Memory B cell (primary cell): ENCODE measurements around the gene MED12L.

Experiments
- ATAC-seq: fragments of 150-1000 bp; cut with Tn5 transposase; 2 replicates; pipeline ENCODE4 v1.10.0; 2021; ENCODE audit warnings: low read depth, mild to moderate bottlenecking, moderate library complexity
- DNase-seq, 2 donors: peaks; one replicate each; pipeline ENCODE4 v3.0.0; 2022; ENCODE audit warnings: low spot score in 2 of 2
- H3K27ac Mint-ChIP-seq: one replicate; pipeline ENCODE4 v1.8.0; 2022; ENCODE audit warnings: mild to moderate bottlenecking, moderate library complexity, mixed read lengths
- H3K27me3 Mint-ChIP-seq: one replicate; pipeline ENCODE4 v1.8.0; 2022; ENCODE audit warnings: mixed read lengths
- H3K36me3 Mint-ChIP-seq: one replicate; pipeline ENCODE4 v1.8.0; 2022; ENCODE audit warnings: mild to moderate bottlenecking, mixed read lengths
- H3K4me1 Mint-ChIP-seq: one replicate; pipeline ENCODE4 v1.8.0; 2022; ENCODE audit warnings: mixed read lengths
- H3K4me3 Mint-ChIP-seq: one replicate; pipeline ENCODE4 v1.8.0; 2022; ENCODE audit warnings: mild to moderate bottlenecking, moderate library complexity, mixed read lengths
- H3K9me3 Mint-ChIP-seq: one replicate; pipeline ENCODE4 v1.8.0; 2022; ENCODE audit warnings: mixed read lengths

MED12L gene

DNA sequence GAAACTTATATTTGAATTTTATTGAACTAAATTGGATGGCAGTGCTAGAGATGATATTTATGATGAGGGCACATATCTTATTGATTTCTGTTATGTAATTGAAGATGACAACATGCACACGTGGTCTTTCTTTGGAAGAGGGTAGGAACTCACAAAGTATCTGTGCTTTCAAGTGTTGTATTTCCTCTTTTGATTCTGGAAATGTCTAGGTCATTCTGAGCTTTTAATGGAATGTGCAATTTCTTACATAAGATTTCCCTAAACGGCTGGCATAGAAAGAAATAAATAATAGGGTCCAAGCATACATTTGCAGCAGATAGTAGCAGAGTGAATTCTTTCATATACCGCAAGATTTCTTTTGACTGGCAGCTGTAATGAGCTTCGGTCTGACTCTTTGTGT is 127.7 kb downstream of the MED12L start:
- H3K36me3 Mint-ChIP-seq, result no peaks in the 10 kb centered on the region
- H3K27me3 Mint-ChIP-seq, result peaks cover 3% of the 10 kb centered on the region
- H3K4me1 Mint-ChIP-seq, result no peaks in the 10 kb centered on the region
- no peak overlapping the region for H3K27ac Mint-ChIP-seq
- ATAC-seq (no peak), DNase-seq (no peak)
- H3K9me3 Mint-ChIP-seq, result no peaks in the 10 kb centered on the region
- H3K4me3 Mint-ChIP-seq, result no peak overlapping the region

DNA sequence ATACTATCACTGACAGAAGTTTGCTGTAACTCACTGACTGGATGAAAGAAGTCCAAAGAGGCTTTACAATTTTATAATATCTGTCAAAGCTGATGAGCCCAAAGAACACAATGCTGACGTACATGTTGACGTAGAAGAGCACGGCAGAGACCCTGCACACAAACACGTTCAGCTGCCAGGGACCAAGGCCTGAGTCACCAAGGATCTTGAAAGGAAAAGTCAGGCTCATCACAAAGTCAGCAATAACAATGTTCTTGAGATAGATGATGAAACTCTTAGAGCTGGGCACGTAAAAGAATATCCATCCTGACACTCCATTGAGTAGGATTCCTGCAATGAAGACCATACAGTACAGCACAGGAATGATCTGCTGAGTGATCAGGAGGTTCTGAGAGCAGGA is 128.4 kb downstream of the MED12L start:
- H3K9me3 Mint-ChIP-seq, result no peaks in the 10 kb centered on the region
- no peaks in the 10 kb centered on the region for H3K4me1 Mint-ChIP-seq
- H3K4me3 Mint-ChIP-seq, result no peak overlapping the region
- H3K36me3 Mint-ChIP-seq, result no peaks in the 10 kb centered on the region
- no peak for ATAC-seq
- H3K27ac Mint-ChIP-seq, result no peak overlapping the region
- H3K27me3 Mint-ChIP-seq, result no peaks in the 10 kb centered on the region
- DNase-seq, result no peak

DNA sequence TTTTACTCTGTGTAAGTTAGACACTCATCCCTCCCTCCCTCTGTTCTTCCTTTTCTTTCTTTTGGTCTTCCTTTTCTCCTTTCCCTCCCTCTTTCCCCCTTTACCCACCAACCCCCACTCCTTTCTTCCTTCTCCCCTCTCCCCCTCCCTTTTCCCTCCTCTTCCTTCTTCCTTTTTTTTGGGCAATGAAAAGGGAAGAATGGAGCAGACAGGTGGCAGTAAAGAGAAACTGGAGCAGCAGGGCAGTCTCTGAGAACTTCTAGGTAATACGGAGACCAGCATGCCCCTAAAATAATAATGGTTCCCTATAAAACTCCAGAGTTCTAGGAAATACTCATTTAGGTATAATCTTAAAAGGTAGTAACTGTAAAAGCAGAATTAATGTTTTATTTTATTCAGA is 129.0 kb downstream of the MED12L start:
- H3K27ac Mint-ChIP-seq, result no peak overlapping the region
- no peaks in the 10 kb centered on the region for H3K27me3 Mint-ChIP-seq
- no peak overlapping the region for H3K4me3 Mint-ChIP-seq
- ATAC-seq (no peak), DNase-seq (no peak)
- H3K4me1 Mint-ChIP-seq, result no peaks in the 10 kb centered on the region
- no peaks in the 10 kb centered on the region for H3K9me3 Mint-ChIP-seq
- no peaks in the 10 kb centered on the region for H3K36me3 Mint-ChIP-seq

DNA sequence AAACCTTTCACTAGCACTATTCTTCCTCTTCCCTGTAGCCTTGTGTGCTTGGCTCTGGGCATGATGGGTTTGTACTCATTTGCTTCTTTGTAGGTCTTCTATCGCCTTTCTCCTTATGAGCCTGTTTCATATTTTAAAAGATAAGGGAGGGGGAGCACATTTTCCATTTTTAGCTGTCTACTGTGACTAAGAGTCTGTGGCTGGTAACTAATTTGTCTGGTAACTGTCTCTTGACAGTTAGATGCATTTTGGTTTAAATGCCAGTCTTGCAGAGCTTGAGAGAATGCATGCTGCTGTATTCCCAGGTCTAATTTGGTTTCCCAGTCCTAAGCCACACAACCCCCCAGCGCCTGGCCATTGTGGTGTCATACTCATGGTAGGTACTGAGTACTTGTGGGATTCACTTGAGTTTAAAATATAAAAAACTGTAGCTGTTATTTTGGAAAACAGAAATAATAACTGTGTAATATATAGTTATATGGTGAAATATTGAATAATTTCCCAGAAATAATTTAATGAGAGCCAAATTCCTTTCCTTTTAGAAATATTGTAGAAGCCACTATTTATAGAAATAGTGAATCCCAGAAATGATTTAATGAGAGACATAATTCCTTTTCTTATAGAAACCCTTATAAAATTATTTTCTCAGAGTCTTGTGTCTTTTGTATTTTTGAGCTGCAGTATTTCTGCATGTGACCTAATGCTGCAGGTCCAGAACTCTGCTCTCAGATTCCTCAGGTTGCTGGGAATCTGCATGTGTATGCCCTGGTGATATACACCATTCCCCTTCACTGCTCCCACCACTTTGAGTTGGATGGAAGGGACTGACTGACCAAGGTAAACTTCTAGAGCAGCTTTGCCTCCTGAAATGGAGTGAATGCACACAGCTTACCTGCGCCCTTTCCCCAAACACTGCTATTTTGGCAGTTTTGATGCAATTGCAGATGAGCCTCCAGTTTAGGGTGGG is 131.5 kb downstream of the MED12L start:
- H3K4me1 Mint-ChIP-seq, result no peaks in the 10 kb centered on the region
- no peak overlapping the region for H3K27ac Mint-ChIP-seq
- peaks cover 5% of the 10 kb centered on the region for H3K36me3 Mint-ChIP-seq
- H3K9me3 Mint-ChIP-seq, result no peaks in the 10 kb centered on the region
- DNase-seq (no peak), ATAC-seq (no peak)
- no peak overlapping the region for H3K4me3 Mint-ChIP-seq
- peaks cover 4% of the 10 kb centered on the region for H3K27me3 Mint-ChIP-seq

DNA sequence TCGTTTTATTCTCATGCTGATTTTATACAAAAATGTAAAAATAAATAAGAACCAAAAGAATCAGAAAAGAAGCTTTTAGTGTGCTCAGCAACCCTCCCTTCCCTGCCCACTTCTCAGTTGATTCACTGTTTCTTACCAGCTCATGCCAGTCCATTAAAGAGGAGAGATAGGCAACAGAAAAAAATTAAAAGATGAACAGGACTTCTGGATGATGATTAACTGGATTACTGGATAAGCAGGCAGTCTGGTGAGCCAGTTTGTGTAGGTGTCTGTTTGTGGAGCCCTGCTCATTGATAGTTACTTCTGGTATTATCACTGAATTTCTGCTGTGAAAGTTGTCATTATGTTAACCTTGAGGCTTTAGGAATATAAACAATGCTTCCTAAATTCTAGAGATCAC is 132.7 kb downstream of the MED12L start:
- H3K4me3 Mint-ChIP-seq, result no peak overlapping the region

DNA sequence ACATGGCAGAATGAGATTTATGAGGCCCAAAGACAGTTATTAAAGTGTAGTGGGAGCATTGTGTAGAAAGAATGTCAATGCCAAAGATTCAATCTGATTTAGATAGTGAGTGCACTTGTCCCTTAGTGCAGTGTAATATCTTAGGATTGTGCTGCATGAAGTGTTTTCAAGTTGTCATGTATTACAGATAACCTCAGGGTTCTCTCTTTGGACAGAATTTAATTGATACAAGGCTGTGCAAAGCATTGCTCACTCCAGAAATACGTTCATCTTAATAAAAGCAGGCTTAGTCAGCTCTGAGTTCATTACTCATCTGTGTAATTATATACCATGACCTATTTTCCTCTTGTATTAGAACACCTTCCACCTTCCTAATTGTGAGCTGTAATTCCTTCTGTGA is 133.6 kb downstream of the MED12L start:
- ATAC-seq (no peak), DNase-seq (no peak)
- Mint-ChIP-seq H3K27me3 (peaks cover 4% of the 10 kb centered on the region), H3K4me1 (no peaks in the 10 kb centered on the region), H3K4me3 (no peak overlapping the region), H3K9me3 (peaks cover 2% of the 10 kb centered on the region), H3K27ac (no peak overlapping the region), H3K36me3 (peaks cover 5% of the 10 kb centered on the region)

More for the DNA sequence above, 132.7 kb downstream of the MED12L start:
- no peaks in the 10 kb centered on the region for H3K9me3 Mint-ChIP-seq
- no peak for DNase-seq
- peaks cover 4% of the 10 kb centered on the region for H3K27me3 Mint-ChIP-seq
- no peak overlapping the region for H3K27ac Mint-ChIP-seq
- peaks cover 5% of the 10 kb centered on the region for H3K36me3 Mint-ChIP-seq
- no peaks in the 10 kb centered on the region for H3K4me1 Mint-ChIP-seq
- ATAC-seq, result no peak

DNA sequence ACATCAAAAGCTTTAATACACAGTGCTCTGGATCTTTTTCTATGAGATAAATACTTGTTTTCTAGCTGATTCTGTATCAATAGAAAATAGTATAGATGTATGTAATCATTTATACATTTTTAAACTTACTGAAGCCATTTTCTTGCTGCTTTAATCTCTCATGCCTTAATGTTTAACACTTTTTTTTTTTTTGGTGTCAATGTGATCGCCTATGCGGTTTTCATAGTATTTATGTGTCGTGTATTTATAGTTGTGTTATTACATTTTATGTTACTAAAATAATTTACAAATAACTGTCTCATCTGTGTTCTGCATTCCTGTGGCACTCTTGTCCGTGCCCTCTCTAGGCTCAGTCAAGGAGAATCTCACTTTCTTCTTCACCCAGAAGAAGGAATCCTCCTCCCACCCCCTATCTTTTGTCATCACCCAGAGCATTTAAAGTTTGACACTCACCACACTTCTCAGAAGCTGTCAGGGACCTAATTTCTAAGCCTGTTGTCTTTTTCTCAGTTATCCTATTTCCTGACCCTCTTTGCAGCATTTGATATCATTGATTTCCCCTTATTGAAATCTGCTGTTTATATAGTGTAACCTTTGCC is 138.9 kb downstream of the MED12L start:
- H3K4me3 Mint-ChIP-seq, result no peak overlapping the region

DNA sequence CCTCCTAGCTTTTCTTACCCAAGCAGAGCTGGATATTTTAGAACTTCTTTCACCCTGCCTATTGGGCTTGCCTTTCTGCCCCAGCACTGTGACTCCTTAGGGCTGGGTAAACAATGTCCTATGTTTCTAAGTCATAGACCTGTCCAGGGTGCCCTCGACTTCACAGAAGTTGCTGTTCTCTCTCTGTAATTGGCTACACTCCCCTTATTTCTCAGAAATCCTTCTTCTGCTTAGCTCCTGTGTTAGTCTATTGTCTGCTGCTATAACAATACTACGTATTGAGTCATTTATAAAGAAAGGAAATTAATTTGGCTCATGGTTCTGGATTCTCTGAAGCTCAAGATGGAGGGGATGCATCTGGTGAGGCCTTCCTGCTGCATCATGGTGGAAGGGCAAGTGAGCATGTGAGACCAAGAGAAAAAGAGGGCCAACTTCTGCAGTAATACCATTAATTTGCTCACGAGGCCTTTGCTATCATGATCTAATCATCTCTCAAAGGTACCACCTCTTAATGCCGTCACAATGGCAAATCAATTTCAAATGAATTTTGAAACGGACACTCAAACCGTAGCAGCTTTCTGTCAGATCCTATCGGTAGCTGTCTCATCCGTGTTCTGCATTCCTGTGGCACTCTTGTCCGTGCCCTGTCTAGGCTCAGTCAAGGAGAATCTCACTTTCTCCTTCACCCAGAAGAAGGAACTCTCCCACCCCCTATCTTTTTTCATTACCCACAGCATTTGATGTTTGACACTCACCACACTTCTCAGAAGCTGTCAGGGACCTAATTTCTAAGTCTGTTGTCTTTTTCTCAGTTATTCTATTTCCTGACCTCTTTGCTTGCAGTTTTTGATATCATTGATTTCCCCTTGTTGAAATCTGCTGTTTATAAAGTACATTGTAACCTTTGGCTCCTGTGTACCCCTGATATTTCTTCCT is 139.8 kb downstream of the MED12L start:
- peaks cover 18% of the 10 kb centered on the region for H3K4me1 Mint-ChIP-seq
- H3K9me3 Mint-ChIP-seq, result peaks cover 2% of the 10 kb centered on the region
- ATAC-seq, result no peak
- peaks cover 4% of the 10 kb centered on the region for H3K27me3 Mint-ChIP-seq
- DNase-seq, result no peak
- H3K4me3 Mint-ChIP-seq, result no peak overlapping the region
- peaks cover 5% of the 10 kb centered on the region for H3K36me3 Mint-ChIP-seq
- peak overlapping the region; percentile 35 for H3K27ac Mint-ChIP-seq

More for the DNA sequence above, 138.9 kb downstream of the MED12L start:
- H3K36me3 Mint-ChIP-seq, result peaks cover 5% of the 10 kb centered on the region
- no peak overlapping the region for H3K27ac Mint-ChIP-seq
- H3K27me3 Mint-ChIP-seq, result peaks cover 4% of the 10 kb centered on the region
- DNase-seq (no peak), ATAC-seq (no peak)
- H3K9me3 Mint-ChIP-seq, result peaks cover 2% of the 10 kb centered on the region
- H3K4me1 Mint-ChIP-seq, result peaks cover 15% of the 10 kb centered on the region

DNA sequence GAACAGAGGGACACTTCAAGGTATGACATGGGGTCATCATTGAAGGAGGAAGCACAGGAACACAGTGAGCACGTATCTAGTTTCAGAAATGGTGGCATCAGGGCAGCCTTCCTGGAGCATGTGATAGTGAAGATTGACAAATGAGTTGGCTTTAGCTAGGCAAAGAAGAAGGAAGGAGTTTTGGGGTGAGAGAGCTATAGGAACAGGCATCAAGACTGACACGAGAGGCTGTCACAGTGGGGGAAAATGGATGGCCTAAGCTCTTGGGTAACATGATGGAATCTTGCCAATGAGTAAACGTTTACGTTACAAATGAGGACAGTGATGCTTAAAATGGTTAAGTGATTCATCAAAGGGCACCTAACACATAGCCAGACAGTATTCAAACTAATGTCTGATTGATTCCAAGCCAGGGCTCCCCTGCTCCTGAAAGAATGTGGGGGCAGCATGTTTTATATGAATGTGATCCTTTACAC is 140.7 kb downstream of the MED12L start:
- H3K36me3 Mint-ChIP-seq, result no peaks in the 10 kb centered on the region
- peaks cover 25% of the 10 kb centered on the region for H3K4me1 Mint-ChIP-seq
- H3K27me3 Mint-ChIP-seq, result no peaks in the 10 kb centered on the region
- no peak for DNase-seq
- H3K4me3 Mint-ChIP-seq, result no peak overlapping the region
- no peak for ATAC-seq
- peak overlapping the region; percentile 35 for H3K27ac Mint-ChIP-seq
- H3K9me3 Mint-ChIP-seq, result peaks cover 2% of the 10 kb centered on the region

DNA sequence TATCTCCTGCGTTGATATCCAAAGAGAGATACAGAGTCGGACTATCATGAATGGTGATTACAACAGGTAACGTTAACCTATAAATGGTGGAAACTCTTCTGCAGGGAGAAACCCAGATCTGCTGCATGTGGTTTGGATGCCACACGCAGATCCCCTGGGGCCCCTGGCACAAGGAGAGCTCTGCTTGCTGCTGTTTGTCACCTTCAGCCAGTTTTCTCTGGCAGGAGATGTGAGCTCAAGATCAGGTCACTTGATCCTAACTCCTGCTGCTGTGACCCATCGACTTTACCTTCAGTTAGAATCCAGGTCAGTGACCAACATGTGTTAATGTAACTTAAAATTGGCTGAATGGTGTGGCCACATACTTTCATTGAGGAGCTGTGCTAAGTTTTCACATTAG is 141.4 kb downstream of the MED12L start:
- Mint-ChIP-seq H3K9me3 (peaks cover 2% of the 10 kb centered on the region), H3K4me3 (no peak overlapping the region), H3K36me3 (no peaks in the 10 kb centered on the region), H3K27me3 (no peaks in the 10 kb centered on the region), H3K27ac (no peak overlapping the region), H3K4me1 (peaks cover 29% of the 10 kb centered on the region)
- ATAC-seq, result no peak
- no peak for DNase-seq

DNA sequence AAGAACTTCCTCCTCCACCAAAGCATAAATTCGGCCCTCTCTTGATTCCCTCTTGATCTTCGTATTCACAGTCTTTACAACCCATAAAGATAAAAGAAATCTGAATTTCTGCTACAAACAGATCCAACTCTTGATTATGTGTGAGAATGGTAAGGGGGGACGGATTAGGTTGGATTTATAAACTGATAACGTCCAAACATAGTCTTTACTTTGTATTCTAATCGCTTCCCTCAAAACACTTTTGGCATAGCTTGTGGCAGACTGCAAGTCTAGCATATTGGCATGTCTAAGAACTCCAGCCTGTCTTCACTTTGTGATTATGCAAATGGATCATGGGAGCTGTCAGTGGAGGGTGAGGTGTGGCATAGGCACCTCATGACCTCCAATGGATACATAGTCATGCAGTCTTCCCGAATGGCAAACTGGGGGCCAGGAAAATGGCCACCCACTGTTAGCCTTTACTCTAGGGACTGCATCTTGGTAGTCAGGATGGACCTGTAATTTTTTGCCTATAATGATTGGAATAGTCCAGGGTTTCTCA is 141.9 kb downstream of the MED12L start:
- DNase-seq, result peak in 1 of 2 donors; percentile 21
- ATAC-seq, result peak; percentile 2
- H3K27ac Mint-ChIP-seq, result peak overlapping the region; percentile 87
- no peaks in the 10 kb centered on the region for H3K27me3 Mint-ChIP-seq
- no peak overlapping the region for H3K4me3 Mint-ChIP-seq
- H3K4me1 Mint-ChIP-seq, result peaks cover 31% of the 10 kb centered on the region
- no peaks in the 10 kb centered on the region for H3K36me3 Mint-ChIP-seq
- peaks cover 2% of the 10 kb centered on the region for H3K9me3 Mint-ChIP-seq

DNA sequence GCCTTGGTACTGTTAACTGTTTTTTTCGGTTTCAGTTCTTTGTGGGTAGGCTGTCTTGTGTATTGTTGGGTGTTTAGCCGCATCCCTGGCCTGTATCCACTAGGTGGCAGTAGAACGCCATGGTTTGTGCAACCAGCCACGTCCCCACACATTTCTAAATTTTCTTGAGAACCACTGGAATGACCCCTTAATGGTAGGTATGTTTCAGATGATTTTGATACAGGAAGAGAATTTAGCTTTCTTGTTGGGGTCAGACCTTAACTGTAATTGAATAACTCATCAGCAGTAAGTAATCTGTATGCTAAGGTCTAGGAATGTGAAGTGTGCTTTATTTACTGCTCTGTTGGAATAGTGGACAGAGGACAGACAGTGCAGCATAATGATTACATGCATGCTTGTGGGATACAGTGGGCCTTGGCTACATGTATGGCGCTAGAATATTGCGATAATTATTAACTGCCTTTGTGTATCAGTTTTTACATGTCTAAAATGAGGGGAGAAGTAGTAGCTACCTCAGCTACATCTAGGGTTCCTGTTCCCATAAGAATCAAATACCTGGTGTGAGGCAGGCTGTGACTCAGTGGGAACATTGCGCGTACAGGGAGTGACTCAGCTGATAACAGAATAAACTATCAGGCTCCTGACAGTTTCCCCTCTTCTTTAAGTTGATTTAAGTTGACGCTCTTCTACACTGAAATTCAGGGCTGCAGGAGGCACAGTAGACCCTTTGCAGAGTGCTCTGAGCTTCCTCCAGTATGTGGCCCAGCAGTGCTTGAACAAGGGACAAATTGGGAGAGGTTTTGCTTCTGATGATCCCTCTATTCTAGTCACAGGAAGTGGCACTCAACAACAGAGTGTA is 142.6 kb downstream of the MED12L start:
- ATAC-seq (peak; percentile 80), DNase-seq (peak; percentile 79 to 86)
- Mint-ChIP-seq H3K4me3 (no peak overlapping the region), H3K4me1 (peaks cover 31% of the 10 kb centered on the region), H3K9me3 (peaks cover 2% of the 10 kb centered on the region), H3K36me3 (peaks cover 1% of the 10 kb centered on the region), H3K27me3 (no peaks in the 10 kb centered on the region), H3K27ac (peak overlapping the region; percentile 87)

DNA sequence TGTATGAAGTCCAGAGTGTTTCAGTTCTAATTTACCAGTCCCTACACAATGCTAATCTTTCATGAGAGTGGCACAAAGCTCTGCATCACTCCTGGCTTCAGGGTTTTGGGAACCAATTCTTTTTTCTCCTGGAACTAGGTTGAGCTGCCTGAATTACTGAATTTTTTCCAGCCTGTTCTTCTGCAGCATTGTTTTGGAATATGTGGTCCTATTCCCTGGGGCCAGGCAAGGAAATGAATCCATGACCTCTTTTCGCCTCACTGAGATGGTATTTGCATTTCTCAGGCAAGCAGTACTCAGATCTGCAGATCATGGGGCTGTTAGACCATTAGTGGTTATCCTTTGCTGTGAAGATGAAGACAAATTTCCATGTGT is 143.2 kb downstream of the MED12L start:
- H3K36me3 Mint-ChIP-seq, result peaks cover 3% of the 10 kb centered on the region
- peak overlapping the region; percentile 87 for H3K27ac Mint-ChIP-seq
- no peaks in the 10 kb centered on the region for H3K9me3 Mint-ChIP-seq
- no peak for DNase-seq
- ATAC-seq, result no peak
- peaks cover 31% of the 10 kb centered on the region for H3K4me1 Mint-ChIP-seq
- H3K4me3 Mint-ChIP-seq, result no peak overlapping the region
- no peaks in the 10 kb centered on the region for H3K27me3 Mint-ChIP-seq
